ENCODE data around the gene MAP3K1.

- TF ChIP-seq, protein P1, sequence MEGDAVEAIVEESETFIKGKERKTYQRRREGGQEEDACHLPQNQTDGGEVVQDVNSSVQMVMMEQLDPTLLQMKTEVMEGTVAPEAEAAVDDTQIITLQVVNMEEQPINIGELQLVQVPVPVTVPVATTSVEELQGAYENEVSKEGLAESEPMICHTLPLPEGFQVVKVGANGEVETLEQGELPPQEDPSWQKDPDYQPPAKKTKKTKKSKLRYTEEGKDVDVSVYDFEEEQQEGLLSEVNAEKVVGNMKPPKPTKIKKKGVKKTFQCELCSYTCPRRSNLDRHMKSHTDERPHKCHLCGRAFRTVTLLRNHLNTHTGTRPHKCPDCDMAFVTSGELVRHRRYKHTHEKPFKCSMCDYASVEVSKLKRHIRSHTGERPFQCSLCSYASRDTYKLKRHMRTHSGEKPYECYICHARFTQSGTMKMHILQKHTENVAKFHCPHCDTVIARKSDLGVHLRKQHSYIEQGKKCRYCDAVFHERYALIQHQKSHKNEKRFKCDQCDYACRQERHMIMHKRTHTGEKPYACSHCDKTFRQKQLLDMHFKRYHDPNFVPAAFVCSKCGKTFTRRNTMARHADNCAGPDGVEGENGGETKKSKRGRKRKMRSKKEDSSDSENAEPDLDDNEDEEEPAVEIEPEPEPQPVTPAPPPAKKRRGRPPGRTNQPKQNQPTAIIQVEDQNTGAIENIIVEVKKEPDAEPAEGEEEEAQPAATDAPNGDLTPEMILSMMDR (IDR thresholded peaks at IDR 0.05), result no peak
- no peak for TF ChIP-seq POLR2A (IDR thresholded peaks at IDR 0.05)
These were observed 35.1 kb downstream of the MAP3K1 start for GRCh38 chr5:56850423-56850822.
